Mucosa of descending colon (tissue), 3 donors: ENCODE results near the gene OXSM. TPM values are rescaled to one million over a fixed set of nuclear protein-coding genes. Genes with fewer than 3 reads are reported as not detected.
A peak's percentile ranks its signal among the peaks of the same experiment; 100 is the strongest.

Experiments
- ATAC-seq: fragments of 200-7000 bp; cut with Tn5 transposase; one replicate; pipeline ENCODE4 v1.9.1; 2020; ENCODE audit warnings: mild to moderate bottlenecking, moderate library complexity
- DNase-seq, 3 donors: peaks; one replicate each; pipeline ENCODE4 v3.0.0-alpha.2; 2020
- H3K36me3 ChIP-seq: fragments of 200-600 bp; one replicate; pipeline ENCODE4 v1.8.0; 2021; ENCODE audit warnings: low read depth, mild to moderate bottlenecking
- H3K4me1 ChIP-seq: fragments of 200-600 bp; one replicate; pipeline ENCODE4 v1.8.0; 2021; ENCODE audit warnings: low read depth, mild to moderate bottlenecking
- H3K4me3 ChIP-seq: fragments of 200-600 bp; one replicate; pipeline ENCODE4 v1.8.0; 2021; ENCODE audit warnings: mild to moderate bottlenecking
- H3K9me3 ChIP-seq: fragments of 200-600 bp; one replicate; pipeline ENCODE4 v1.8.0; 2021; ENCODE audit warnings: mild to moderate bottlenecking
- intact Hi-C, 2 donors: fragments of 100-400 bp; cut with DNase I in 1 of 2; cut with micrococcal nuclease in 1 of 2; formaldehyde crosslinking; loops; one replicate each; pipeline versions ENCODE4 v1.11.0 to v1.11.1; 2022; cut with DNase I, micrococcal nuclease
- long read RNA-seq, 2 donors: library from polyadenylated mRNA; unstranded; transcript quantifications; one replicate each; pipeline ENCODE4 v2.0.0, GENCODE V29; 2019 to 2021
- total RNA-seq, 3 donors: library from RNA; stranded (reverse); fragmentation: NEBNext Ultra II Directional in 2 of 3; extraction: Animal tissue kit (Norgen Biotek cat#: 25700) in 2 of 3; gene quantifications; one replicate each; pipeline versions ENCODE4 v1.2.1 to v1.2.4, GENCODE V29; 2021 to 2023
- TF ChIP-seq, protein P1 (sequence below): fragments of 200-600 bp; IDR thresholded peaks from one replicate; pipeline ENCODE4 v1.8.0; 2022; ENCODE audit warnings: antibody characterized with exemption, mild to moderate bottlenecking
- donor health status: DM: no; HTN: no; CAD: no; lungs with moderate emphysema.
- donor health status: DM: no; HTN: no; CAD: no.
- donor health status: DM: no; HTN: yes; CAD: no.

OXSM gene
- total RNA-seq: 10 to 100 TPM in 2 of 3 donors, 1 to 10 TPM in 1; 10.0 to 18.4 (median 17.4) TPM
- long read RNA-seq, donor 1, transcript OXSM-201 (3 exons, 1,519 nt): major isoform, 6 of 9 reads
- long read RNA-seq, donor 1, partial matches to known transcripts: 0 of 9 reads
- long read RNA-seq, donor 1, other reads (novel, unspliced or antisense): 3 of 9 reads
- long read RNA-seq, donor 2, transcript OXSM-201 (3 exons, 1,519 nt): major isoform, 18 of 23 reads
- long read RNA-seq, donor 2, partial matches to known transcripts: 1 of 23 reads
- long read RNA-seq, donor 2, other reads (novel, unspliced or antisense): 3 of 23 reads

- Histone ChIP-seq H3K4me1 (peaks cover 18% of the 10 kb centered on the region), H3K9me3 (no peaks in the 10 kb centered on the region), H3K36me3 (no peaks in the 10 kb centered on the region), H3K4me3 (peak within 1 kb of the TSS; percentile 43)
- peak; percentile 92 to 96 (median 92) for DNase-seq
- ATAC-seq: peak; percentile 99
- intact Hi-C loops: no loop called here
- TF ChIP-seq, protein P1, sequence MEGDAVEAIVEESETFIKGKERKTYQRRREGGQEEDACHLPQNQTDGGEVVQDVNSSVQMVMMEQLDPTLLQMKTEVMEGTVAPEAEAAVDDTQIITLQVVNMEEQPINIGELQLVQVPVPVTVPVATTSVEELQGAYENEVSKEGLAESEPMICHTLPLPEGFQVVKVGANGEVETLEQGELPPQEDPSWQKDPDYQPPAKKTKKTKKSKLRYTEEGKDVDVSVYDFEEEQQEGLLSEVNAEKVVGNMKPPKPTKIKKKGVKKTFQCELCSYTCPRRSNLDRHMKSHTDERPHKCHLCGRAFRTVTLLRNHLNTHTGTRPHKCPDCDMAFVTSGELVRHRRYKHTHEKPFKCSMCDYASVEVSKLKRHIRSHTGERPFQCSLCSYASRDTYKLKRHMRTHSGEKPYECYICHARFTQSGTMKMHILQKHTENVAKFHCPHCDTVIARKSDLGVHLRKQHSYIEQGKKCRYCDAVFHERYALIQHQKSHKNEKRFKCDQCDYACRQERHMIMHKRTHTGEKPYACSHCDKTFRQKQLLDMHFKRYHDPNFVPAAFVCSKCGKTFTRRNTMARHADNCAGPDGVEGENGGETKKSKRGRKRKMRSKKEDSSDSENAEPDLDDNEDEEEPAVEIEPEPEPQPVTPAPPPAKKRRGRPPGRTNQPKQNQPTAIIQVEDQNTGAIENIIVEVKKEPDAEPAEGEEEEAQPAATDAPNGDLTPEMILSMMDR: no peak
Observed at GRCh38 chr3:25789596-25790556, at the start of gene OXSM. TSS of gene OXSM (plus strand) at chr3:25790090. CDS start at chr3:25791021, 931 bp downstream.

GRCh38 chr3:25744470-25744869 lies 45.4 kb upstream of the OXSM start:
- no peaks in the 10 kb centered on the region for H3K36me3 ChIP-seq
- DNase-seq: no peak

DNA sequence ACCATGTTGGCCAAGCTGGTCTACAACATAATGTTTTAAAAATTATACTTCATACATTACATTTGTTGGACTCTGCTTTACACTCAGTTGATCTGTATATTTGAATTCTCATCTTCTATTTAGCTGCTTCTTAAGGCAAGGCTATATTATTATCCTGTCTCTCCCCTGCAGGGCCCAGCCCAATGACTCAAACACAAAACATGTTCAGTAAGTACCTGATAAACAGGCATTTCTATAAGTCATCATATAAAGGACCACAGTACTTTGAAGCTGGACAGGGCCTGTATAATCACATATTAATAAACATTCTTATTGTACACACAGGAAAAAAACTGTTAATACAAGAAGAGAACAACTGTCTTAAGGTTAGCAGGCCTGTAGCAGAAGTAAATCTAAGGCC lies 42.9 kb upstream of the OXSM start:
- H3K36me3 ChIP-seq: no peaks in the 10 kb centered on the region
- H3K9me3 ChIP-seq: no peaks in the 10 kb centered on the region
- TF ChIP-seq, protein P1: no peak
- H3K4me3 ChIP-seq: no peak overlapping the region
- intact Hi-C loops: loop anchor here in 1 of 2 donors (10.0 kb wide), 1 partner anchor 142 kb away; no protein-coding TSS in a partner anchor
- H3K4me1 ChIP-seq: no peaks in the 10 kb centered on the region
- ATAC-seq: no peak
- no peak for DNase-seq

More at GRCh38 chr3:25744470-25744869, 45.4 kb upstream of the OXSM start:
- Histone ChIP-seq H3K4me1 (no peaks in the 10 kb centered on the region), H3K9me3 (no peaks in the 10 kb centered on the region), H3K4me3 (no peak overlapping the region)
- intact Hi-C loops: loop anchor here in 1 of 2 donors (10.0 kb wide), 1 partner anchor 140 kb away; no protein-coding TSS in a partner anchor
- ATAC-seq: no peak
- TF ChIP-seq, protein P1: no peak

DNA sequence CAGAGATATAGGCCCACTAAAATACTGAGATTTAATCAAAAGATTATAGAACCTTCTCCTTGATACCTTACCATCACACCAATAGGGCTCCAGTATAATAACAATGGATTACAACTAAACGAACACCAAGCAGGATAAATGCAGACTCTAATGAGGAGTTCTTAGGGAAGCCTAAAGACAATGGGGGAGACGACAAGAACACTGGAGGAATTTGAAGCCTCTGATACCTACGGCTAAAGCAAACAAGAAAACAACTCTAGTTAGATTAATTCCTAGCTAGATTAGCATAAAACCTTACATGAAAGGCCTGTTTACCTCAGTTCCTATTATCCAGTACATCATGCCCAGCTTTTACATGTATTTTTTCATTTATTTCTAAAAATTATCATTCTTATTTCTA lies 41.7 kb upstream of the OXSM start:
- Histone ChIP-seq H3K4me3 (no peak overlapping the region), H3K4me1 (no peaks in the 10 kb centered on the region), H3K36me3 (no peaks in the 10 kb centered on the region), H3K9me3 (no peaks in the 10 kb centered on the region)
- ATAC-seq (no peak), DNase-seq (no peak)
- TF ChIP-seq, protein P1: no peak
- intact Hi-C loops: loop anchor here in 1 of 2 donors (10.0 kb wide), 1 partner anchor 143 kb away; no protein-coding TSS in a partner anchor

GRCh38 chr3:25749031-25749581 lies 40.8 kb upstream of the OXSM start:
- Histone ChIP-seq H3K36me3 (no peaks in the 10 kb centered on the region), H3K4me3 (no peak overlapping the region), H3K4me1 (no peaks in the 10 kb centered on the region), H3K9me3 (no peaks in the 10 kb centered on the region)
- DNase-seq: no peak
- ATAC-seq: no peak
- intact Hi-C loops: loop anchor here in 1 of 2 donors (10.0 kb wide), 1 partner anchor 144 kb away; no protein-coding TSS in a partner anchor
- TF ChIP-seq, protein P1: no peak
